SIG-M5 treated with dmso at 0.1 percent for 504 hours (cell line): ENCODE results near the gene RAB19.
A peak's percentile ranks its signal among the peaks of the same experiment; 100 is the strongest.
"Not testable (repeated sequence)": the region's sequence is repeated elsewhere in the genome, so short reads cannot be mapped to it uniquely, and the experiment has no call there.

ENCODE experiments used
- DNase-seq: peaks from one replicate; lab custom pipeline; 2025; ENCODE audit not compliant: unreplicated experiment; lab: John Stamatoyannopoulos, UW

The RAB19 gene

DNA sequence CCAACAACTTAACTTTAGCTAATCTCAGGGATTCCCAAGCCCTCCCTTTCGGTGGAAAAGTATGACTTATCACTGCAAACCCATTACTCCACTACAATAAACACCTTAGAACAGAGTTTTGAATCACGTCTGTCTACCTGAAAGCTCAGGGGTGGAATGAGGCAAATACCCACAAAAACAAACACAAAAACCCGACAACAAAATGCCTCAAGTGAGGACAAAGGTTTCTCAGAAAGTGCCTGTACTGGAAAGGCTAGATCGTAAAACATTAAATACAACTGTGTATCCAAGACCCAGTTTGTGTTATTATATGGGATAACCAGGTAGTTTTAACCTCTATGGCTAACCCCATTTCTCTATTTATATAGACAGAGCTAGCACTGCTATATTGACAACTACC, 49.4 kb downstream of the RAB19 start:
- DNase-seq = no peak

DNA sequence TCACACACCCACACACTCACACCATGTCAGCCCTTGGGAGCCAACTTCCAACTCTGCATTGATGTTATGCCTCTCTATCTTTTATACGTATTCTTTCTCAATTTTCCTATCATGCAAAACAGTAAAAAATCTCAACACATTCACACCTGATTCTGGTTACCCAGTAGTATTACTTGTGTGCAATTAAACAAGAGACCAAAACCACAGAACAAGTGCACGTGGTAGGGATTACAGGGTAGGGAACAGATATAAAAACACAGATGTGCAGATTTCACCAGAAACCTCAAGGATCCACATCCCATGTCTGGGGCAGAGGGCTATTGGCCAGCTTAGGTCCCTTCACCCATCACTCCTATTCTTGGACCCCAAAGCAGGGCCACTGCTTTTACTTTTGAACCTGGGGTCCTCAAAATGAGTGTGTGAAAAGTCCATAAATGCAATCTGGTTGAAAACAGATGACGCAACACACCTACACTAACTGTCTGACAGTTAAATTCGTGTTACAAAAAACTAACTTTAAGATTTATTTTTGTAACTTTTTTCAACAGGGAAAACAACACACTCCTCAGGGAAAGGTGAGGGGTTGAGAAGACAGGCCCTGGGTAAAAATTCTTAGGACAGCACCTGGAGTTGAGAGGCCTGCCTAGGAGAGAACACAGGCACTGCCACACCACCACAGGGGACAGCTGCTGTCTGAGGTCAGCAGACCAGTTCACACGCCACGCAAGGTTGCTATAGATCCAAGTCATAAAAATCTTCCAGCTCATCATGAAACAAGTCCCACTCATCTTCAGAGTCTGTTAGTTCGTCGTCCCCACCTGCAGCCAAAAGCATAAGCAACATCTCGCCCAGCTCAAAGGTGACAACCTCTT, 50.2 kb downstream of the RAB19 start:
- DNase-seq = not testable (repeated sequence)

DNA sequence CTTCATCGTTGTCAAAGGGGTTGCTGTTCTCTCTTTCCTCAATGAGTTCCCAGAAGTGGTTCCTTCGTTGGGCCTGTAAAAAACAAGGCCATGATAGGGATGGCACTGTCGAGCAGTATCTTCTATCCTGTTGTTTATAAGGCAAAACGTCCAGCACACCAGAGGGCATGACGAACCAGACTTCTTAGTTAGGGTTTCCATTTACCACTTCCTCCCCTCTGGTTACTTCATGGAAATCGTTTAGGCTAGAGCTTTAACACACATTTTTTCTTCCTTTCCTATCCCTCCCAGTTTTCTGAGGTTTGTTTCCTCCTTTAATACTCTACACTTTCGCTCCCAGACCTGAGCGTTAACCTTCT, 50.8 kb downstream of the RAB19 start:
- no peak for DNase-seq

DNA sequence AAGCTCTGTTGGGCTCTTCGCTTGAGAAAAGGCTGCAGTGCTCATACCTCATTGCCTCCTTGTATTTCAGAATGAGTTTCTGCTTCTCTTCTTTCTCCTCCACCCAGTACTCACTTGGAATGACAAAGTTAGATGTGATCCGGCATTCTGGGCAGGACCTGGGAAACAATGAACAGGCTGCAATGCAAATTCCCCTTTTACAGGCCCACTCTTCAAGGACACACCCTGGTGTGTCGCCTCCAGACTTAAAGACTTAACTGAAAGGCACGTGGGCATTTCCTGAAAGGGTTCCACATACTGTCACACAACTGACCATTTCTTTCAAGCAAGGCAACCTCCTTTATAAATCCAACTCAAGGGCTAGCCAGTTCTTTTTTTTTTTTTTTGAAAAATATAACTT, 51.9 kb downstream of the RAB19 start:
- no peak for DNase-seq

DNA sequence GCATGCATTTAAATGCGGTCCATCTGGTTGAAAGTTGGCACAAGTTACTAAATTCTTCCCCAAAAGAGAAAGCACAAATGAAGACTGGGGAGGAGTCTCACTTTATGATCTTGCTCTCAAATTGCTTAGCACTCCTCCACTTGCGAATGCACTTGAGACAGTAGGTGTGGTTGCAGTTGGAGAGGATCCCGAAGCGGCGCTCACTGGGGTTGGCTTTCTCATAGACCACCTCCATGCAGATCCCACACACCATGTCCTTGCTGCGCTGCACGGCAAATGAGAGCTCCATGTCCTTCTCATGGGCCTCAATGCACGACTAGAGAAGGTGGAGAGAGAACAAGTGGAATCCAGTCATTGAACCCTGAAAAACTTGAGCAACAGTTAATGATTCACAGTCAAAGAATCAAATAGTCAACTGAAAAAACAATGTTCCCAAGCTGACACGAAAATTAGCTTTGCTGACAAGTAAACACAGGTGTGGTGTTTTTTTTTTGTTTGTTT, 52.7 kb downstream of the RAB19 start:
- no peak for DNase-seq

DNA sequence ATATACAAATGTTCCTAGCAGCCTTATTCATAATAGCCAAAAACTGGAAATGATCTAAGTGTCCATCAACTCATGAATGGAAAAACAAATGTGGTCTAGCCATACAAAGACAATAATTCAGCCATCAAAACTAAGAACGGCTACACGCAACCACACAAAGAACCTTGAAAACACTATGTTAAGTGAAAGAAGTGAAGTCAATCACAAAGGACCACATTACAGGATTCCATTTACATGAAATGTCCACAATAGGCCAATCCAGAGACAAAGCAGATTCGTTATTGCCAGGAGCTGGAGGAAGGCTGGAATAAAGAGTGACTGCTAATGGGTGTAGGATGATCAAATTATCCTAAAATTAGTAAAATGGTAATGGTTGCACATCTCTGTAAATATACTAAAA, 54.3 kb downstream of the RAB19 start:
- no peak for DNase-seq

DNA sequence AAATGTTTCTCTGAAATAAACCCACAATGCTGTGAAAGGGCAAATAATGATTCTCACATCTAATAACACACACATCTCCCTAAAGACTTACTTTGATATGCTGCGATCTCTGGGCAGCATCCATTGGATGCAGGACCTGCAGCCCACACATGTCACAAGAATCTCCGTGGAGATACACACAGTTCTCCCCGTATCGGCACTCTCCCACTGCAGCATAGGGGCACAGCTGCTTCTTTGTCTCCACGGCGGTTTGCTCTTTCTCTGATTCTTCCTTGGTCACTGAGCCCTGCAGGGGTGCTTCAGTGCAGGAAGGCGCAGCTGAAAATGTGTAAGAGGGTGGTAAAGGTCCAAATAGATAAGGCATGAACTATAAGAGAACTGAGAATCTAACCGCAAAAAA, 55.1 kb downstream of the RAB19 start:
- no peak for DNase-seq

DNA sequence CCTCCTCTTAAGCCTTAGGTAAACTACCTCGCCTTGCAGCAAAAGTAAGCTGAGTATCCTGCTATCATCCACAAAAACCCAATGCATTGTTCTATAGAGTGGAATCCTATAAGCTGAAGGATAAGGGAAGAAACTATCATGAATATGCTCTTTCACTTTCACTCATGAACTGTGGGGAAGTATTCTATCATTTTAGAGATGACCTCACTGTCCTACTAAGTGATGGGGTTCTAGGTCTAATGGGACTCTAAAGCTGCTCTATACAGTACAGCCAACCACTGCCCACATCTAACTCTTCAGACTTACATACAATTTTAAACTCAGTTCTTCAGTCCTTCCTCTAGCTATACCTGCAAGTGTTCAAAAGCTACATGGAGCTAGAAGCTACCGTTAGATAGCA, 59.3 kb downstream of the RAB19 start:
- no peak for DNase-seq

DNA sequence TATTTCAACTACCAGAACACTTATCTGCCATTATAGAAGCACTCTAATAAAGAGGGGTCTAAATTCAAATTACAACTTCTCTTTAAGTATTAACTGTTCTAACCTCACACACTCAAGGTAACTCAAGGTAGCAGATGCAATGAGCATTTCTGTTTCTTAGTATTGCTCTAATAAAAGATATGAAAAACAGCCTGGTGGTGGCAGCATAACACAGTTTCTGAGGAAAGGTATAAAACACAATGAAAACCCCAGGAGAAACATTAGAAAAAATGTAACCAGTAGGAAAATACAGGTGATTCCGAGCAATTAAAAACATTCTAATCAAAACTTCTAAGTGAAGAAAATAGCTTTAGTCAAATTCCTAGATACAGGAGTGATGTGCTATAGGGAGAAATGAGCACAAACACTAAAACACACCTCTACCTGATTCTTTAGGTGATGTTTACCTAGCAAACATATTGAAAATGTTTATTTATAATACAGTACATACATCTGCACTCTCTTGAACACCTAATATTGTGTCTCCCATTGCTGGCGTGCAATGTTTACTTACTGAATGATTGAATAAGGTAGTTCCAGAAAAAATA, 72.0 kb downstream of the RAB19 start:
- peak; percentile 32 for DNase-seq

DNA sequence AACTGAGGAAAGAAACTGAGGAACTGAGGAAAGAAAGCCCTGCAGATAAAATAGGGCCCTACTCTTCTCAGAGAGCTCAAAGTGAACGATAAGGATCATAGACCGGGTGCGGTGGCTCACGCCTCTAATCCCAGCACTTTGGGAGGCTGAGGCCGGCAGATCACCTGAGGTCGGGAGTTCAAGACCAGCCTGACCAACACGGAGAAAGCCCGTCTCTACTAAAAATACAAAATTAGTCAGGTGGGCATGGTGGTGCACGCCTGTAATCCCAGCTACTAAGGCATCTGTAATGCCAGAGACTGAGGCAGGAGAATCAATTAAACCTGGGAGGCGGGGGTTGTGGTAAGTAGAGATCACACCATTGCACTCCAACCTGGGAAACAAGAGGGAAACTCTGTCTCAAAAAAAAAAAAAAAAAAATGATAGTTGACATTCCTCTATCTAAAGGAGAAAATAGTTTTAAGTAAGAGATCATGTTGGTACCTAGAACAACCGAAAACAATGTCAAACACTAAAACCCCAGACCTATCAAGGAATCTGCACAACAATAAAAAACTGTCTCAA, 72.9 kb downstream of the RAB19 start:
- DNase-seq = no peak
